ENCODE measurements around the gene SYT7.

The SYT7 gene

GRCh38 chr11:61532134-61533038 is 48.5 kb downstream of the SYT7 start:
- H3K9me3 ChIP-seq (ENCODE audit: control insufficient read depth, insufficient read depth, low read depth, low read length), result no peaks in the 10 kb centered on the region
- ChIA-PET POLR2A (interaction anchor here (1.4 kb wide), 1 partner anchor 11 kb away, joined by 10 read pairs; no protein-coding TSS in a partner anchor), CTCF (interaction anchor here (0.6 to 2.7 kb wide), 35 partner anchors 9 to 164 kb away, joined by 3 to 20 read pairs (median 4); partner anchors contain the start of gene LRRC10B)
- TF ChIP-seq ZBTB11 (tag by site-specific recombination; conservative IDR thresholded peaks at IDR 0.05; ENCODE audit: low read depth) (no peak), GLIS2 (tag by site-specific recombination; IDR thresholded peaks at IDR 0.05) (peak; percentile 27; the same call in 1 of the 2 replicates), ZFHX2 (tag by site-specific recombination; conservative IDR thresholded peaks at IDR 0.05) (0 out of 2 replicates have a peak, but pooled peaks have one; percentile 23)
- TF ChIP-seq, protein P1, sequence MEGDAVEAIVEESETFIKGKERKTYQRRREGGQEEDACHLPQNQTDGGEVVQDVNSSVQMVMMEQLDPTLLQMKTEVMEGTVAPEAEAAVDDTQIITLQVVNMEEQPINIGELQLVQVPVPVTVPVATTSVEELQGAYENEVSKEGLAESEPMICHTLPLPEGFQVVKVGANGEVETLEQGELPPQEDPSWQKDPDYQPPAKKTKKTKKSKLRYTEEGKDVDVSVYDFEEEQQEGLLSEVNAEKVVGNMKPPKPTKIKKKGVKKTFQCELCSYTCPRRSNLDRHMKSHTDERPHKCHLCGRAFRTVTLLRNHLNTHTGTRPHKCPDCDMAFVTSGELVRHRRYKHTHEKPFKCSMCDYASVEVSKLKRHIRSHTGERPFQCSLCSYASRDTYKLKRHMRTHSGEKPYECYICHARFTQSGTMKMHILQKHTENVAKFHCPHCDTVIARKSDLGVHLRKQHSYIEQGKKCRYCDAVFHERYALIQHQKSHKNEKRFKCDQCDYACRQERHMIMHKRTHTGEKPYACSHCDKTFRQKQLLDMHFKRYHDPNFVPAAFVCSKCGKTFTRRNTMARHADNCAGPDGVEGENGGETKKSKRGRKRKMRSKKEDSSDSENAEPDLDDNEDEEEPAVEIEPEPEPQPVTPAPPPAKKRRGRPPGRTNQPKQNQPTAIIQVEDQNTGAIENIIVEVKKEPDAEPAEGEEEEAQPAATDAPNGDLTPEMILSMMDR (tag by site-specific recombination; IDR thresholded peaks at IDR 0.05), result peak; percentile 45; the same call in 1 of the 2 replicates
- H3K4me3 ChIP-seq (ENCODE audit: low read depth, low read length), result no peak overlapping the region
- no peaks in the 10 kb centered on the region for H3K4me1 ChIP-seq (ENCODE audit: control insufficient read depth, insufficient read depth, low read length)
- no peak overlapping the region for H3K27ac ChIP-seq (ENCODE audit: extremely low read depth, low read depth, low read length)
- H3K36me3 ChIP-seq (ENCODE audit: control insufficient read depth in 2 of 2, insufficient read depth in 1 of 2, low read length in 2 of 2), result no peaks in the 10 kb centered on the region

DNA sequence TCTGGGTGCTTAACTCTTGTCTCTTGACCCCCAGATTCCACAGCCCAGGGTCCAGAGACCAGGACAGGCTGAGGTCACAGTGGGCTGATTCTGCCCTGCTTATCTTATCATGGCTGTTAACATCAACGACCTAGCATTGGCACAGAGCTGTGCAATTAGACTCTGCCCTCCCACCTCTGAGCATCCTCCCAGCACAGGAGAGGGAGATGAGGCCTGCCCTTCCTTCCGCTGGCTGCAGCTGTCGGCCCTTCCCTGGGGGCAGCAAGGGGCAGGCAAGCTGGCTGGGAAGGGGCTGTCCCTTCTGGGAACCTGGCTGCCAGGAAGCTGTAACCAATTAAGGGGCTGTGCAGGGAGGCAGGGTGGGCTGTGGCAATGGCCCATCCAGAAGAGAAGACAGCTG is 49.8 kb downstream of the SYT7 start:
- Histone ChIP-seq H3K9me3 (ENCODE audit: control insufficient read depth, insufficient read depth, low read depth, low read length) (no peaks in the 10 kb centered on the region), H3K27ac (ENCODE audit: extremely low read depth, low read depth, low read length) (no peak overlapping the region), H3K4me1 (ENCODE audit: control insufficient read depth, insufficient read depth, low read length) (no peaks in the 10 kb centered on the region), H3K4me3 (ENCODE audit: low read depth, low read length) (no peak overlapping the region), H3K36me3 (ENCODE audit: control insufficient read depth in 2 of 2, insufficient read depth in 1 of 2, low read length in 2 of 2) (no peaks in the 10 kb centered on the region)
- POLR2A ChIA-PET, result interaction anchor here (1.4 kb wide), 1 partner anchor 10 kb away, joined by 10 read pairs; no protein-coding TSS in a partner anchor
- CTCF ChIA-PET, result interaction anchor here (0.6 to 2.9 kb wide), 10 partner anchors 11 to 1029 kb away, joined by 3 to 20 read pairs (median 5); no protein-coding TSS in a partner anchor
- TF ChIP-seq, protein P2, sequence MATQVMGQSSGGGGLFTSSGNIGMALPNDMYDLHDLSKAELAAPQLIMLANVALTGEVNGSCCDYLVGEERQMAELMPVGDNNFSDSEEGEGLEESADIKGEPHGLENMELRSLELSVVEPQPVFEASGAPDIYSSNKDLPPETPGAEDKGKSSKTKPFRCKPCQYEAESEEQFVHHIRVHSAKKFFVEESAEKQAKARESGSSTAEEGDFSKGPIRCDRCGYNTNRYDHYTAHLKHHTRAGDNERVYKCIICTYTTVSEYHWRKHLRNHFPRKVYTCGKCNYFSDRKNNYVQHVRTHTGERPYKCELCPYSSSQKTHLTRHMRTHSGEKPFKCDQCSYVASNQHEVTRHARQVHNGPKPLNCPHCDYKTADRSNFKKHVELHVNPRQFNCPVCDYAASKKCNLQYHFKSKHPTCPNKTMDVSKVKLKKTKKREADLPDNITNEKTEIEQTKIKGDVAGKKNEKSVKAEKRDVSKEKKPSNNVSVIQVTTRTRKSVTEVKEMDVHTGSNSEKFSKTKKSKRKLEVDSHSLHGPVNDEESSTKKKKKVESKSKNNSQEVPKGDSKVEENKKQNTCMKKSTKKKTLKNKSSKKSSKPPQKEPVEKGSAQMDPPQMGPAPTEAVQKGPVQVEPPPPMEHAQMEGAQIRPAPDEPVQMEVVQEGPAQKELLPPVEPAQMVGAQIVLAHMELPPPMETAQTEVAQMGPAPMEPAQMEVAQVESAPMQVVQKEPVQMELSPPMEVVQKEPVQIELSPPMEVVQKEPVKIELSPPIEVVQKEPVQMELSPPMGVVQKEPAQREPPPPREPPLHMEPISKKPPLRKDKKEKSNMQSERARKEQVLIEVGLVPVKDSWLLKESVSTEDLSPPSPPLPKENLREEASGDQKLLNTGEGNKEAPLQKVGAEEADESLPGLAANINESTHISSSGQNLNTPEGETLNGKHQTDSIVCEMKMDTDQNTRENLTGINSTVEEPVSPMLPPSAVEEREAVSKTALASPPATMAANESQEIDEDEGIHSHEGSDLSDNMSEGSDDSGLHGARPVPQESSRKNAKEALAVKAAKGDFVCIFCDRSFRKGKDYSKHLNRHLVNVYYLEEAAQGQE (tag by site-specific recombination; IDR thresholded peaks at IDR 0.05), result no peak
- TF ChIP-seq ZNF548 (tag by site-specific recombination; IDR thresholded peaks at IDR 0.05), result no peak
- TF ChIP-seq ZNF2 (tag by site-specific recombination; IDR thresholded peaks at IDR 0.05), result no peak
- no peak for TF ChIP-seq ZNF747 (tag by site-specific recombination; IDR thresholded peaks at IDR 0.05)
- no peak for TF ChIP-seq ZNF133 (tag by site-specific recombination; IDR thresholded peaks at IDR 0.05)
- no peak for TF ChIP-seq MEIS1 (CRISPR knock-in tag; IDR thresholded peaks at IDR 0.05; ENCODE audit: borderline replicate concordance)
- TF ChIP-seq ZNF423 (tag by site-specific recombination; IDR thresholded peaks at IDR 0.05), result no peak
- TF ChIP-seq ZNF791 (tag by site-specific recombination; IDR thresholded peaks at IDR 0.05), result no peak
- TF ChIP-seq, protein P3, sequence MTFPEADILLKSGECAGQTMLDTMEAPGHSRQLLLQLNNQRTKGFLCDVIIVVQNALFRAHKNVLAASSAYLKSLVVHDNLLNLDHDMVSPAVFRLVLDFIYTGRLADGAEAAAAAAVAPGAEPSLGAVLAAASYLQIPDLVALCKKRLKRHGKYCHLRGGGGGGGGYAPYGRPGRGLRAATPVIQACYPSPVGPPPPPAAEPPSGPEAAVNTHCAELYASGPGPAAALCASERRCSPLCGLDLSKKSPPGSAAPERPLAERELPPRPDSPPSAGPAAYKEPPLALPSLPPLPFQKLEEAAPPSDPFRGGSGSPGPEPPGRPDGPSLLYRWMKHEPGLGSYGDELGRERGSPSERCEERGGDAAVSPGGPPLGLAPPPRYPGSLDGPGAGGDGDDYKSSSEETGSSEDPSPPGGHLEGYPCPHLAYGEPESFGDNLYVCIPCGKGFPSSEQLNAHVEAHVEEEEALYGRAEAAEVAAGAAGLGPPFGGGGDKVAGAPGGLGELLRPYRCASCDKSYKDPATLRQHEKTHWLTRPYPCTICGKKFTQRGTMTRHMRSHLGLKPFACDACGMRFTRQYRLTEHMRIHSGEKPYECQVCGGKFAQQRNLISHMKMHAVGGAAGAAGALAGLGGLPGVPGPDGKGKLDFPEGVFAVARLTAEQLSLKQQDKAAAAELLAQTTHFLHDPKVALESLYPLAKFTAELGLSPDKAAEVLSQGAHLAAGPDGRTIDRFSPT (tag by site-specific recombination; IDR thresholded peaks at IDR 0.05), result no peak
- no peak for TF ChIP-seq ZNF830 (tag by site-specific recombination; IDR thresholded peaks at IDR 0.05; ENCODE audit: low read depth)
- TF ChIP-seq ZNF175 (tag by site-specific recombination; IDR thresholded peaks at IDR 0.05), result no peak
- no peak for TF ChIP-seq ZNF610 (tag by site-specific recombination; IDR thresholded peaks at IDR 0.05; ENCODE audit: borderline replicate concordance)
- TF ChIP-seq, protein P4, sequence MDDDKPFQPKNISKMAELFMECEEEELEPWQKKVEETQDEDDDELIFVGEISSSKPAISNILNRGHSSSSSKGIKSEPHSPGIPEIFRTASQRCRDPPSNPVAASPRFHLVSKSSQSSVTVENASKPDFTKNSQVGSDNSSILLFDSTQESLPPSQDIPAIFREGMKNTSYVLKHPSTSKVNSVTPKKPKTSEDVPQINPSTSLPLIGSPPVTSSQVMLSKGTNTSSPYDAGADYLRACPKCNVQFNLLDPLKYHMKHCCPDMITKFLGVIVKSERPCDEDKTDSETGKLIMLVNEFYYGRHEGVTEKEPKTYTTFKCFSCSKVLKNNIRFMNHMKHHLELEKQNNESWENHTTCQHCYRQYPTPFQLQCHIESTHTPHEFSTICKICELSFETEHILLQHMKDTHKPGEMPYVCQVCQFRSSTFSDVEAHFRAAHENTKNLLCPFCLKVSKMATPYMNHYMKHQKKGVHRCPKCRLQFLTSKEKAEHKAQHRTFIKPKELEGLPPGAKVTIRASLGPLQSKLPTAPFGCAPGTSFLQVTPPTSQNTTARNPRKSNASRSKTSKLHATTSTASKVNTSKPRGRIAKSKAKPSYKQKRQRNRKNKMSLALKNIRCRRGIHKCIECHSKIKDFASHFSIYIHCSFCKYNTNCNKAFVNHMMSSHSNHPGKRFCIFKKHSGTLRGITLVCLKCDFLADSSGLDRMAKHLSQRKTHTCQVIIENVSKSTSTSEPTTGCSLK (tag by site-specific recombination; IDR thresholded peaks at IDR 0.05), result no peak
